ENCODE data around the gene KLF17.

KLF17 gene

DNA sequence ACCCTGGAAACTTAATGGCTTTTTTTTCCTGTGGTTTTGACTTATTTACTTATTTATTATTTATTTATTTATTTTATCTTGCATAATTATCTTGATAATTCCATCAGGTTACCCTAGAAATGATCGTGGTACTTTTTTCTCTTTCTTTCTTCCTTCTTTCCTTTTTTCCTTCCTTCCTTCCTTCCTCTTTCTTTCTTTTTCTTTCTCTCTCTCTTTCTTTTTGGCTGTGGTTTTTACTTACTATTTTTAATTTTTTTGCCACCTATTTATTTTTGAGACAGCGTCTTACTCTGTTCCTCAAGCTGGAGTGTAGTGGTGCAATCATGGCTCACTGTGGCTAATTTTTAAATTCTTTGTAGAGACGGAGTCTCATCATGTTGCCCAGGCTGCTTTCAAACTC lies 29.0 kb downstream of the KLF17 start:
- DNase-seq (ENCODE audit: insufficient read length, low spot score) (no peak), FAIRE-seq (no peak)

DNA sequence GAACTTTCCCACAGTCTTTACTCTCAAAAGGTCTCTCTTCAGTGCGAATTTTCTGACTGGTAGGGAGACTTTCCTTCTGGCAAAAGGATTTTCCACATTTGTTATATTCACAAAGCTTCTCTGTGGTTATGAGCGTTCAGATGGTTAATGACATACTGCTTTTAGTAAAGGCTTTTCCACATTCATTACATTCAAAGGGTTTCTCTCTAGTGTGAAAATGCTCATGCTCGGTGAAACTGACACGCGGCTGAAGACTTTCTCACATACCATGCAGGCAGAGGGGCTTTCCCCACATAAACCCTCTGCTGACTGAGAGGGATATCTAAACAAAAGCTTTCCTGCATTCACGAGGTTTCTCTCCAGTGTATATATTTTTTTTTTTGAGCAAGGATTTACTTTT lies 32.7 kb downstream of the KLF17 start:
- no peak for DNase-seq (ENCODE audit: insufficient read length, low spot score)
- no peak for FAIRE-seq

DNA sequence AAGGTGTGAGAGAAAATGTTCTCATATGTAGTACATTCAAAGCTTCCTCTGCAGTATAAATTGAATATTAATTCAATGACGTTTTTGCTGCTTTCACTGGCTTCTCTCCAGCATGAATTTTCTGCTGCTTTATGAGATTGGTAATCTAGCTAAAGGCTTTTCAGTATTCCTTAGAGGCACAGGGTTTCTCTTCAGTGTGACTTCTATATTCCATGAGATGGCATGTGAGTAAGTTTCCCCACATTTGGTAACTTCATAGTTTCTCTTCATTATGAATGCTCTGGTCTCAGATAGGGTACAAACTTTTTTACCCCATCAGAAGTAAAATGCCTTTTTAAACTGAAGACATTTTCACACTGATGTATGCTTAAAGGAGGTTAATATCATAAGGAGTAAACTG lies 33.2 kb downstream of the KLF17 start:
- FAIRE-seq (no peak), DNase-seq (ENCODE audit: insufficient read length, low spot score) (no peak)

DNA sequence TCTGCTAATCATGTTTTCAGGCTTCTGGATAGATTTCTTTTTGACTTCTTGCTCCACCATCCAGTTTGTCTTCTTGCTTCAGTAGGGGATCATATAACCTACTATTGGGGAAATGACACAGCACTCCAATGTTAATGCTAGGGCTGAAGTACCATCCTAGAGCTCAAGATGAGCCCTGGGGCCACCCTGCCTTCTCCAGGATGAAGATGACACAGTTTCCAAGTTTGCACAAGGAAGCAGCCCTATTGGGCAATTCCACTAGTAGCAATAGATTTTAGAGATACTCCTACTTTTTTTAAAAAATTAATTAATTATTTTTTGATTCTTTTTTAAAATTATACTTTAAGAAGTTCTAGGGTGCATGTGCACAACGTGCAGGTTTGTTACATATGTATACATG lies 34.1 kb downstream of the KLF17 start:
- no peak for DNase-seq (ENCODE audit: insufficient read length, low spot score)
- FAIRE-seq, result no peak

DNA sequence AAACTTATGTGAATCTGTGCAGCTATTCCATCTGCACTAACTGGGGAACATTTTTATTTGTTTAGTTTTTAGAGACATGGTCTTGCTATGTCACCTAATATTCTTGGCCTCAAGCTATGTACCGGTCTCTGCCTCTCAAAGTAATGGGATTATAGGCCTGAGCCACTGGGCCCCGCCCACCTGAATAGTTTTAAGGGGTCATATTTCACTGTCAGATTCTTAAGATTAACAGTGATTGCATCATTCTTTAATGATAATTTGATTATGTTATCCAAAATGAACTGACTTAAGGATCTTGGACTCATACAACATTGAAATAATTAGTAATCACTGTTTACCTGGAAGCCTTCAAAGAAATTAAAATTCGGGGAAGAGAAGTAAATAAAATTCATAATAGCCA lies 35.4 kb downstream of the KLF17 start:
- no peak for DNase-seq (ENCODE audit: insufficient read length, low spot score)
- FAIRE-seq, result no peak

DNA sequence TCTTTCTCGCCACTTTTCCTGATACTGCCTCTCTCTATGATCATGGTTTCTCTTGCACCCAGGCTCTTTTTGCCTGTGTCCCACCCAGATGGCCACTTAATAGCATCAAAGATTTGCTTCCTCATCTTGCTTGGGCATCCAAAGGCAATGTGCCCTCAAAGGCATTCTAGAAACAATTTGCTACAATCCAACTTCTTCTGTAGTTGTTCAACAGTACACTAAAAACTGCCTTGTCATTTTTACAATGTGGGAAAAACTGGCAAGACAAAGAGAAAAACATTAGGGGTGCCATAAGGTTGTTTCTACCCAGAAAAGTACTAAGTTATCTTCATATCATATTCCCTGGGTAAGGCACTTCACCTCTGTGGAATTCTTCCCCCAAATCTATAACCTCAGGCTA lies 39.3 kb downstream of the KLF17 start:
- no peak for FAIRE-seq

GRCh38 chr1:44158871-44159270 lies 40.2 kb downstream of the KLF17 start:
- FAIRE-seq (no peak), DNase-seq (ENCODE audit: insufficient read length, low spot score) (no peak)

More for the DNA sequence above, 39.3 kb downstream of the KLF17 start:
- DNase-seq (ENCODE audit: insufficient read length, low spot score), result no peak

DNA sequence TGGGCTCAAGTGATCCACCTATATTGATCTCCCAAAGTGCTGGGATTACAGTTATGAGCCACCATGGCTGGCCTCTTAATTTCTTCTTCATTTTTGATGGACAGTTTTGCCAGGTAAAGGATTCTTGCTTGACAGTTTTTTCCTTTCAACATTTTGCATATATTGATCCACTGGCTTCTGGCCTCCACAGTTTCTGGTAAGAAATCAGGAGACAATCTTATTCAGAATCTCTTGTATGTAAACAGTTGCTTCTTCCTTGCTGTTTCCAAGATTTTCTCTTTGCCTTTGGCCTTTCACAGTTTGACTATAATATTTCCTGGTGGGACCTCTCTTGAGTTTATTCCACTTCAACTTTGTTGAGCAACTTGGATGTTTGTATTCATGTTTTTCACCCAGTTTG lies 42.9 kb downstream of the KLF17 start:
- FAIRE-seq (no peak), DNase-seq (ENCODE audit: insufficient read length, low spot score) (no peak)

- FAIRE-seq, result no peak
- no peak for DNase-seq (ENCODE audit: insufficient read length, low spot score)
Measured at GRCh38 chr1:44168520-44169098, 50.0 kb downstream of the KLF17 start.

GRCh38 chr1:44170281-44170823 lies 51.7 kb downstream of the KLF17 start:
- FAIRE-seq, result no peak
- no peak for DNase-seq (ENCODE audit: insufficient read length, low spot score)

DNA sequence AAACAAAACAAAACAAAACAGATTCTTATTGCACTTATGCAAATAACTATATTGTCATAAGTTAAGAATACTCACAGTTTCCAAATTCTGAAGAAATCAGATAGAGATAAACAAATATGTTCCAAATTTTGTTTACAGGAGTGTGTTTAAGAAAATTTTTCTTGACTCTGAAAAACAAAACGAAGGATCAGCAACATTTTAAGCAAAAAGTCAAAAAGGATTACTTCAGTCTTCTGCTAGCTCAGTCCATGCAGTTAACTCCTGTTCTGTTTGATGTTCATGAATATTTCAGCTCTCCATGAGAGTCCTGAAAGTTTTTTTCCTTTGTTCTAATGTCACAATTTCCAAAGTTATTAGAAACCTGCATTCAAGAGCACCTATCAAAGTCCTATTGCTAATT lies 56.0 kb downstream of the KLF17 start:
- FAIRE-seq (no peak), DNase-seq (ENCODE audit: insufficient read length, low spot score) (no peak)

Data from HTR-8/SVneo (cell line).